IMR-90 (cell line): ENCODE data around the gene FOXO4.

Experiments
- CEBPB ChIP-seq: IDR thresholded peaks from 2 replicates; pipeline ENCODE4 v1.6.1; 2012; ENCODE audit warnings: low read depth, low read length, improper control_type of control experiment
- CTCF ChIP-seq: conservative IDR thresholded peaks from 2 replicates; pipeline ENCODE4 v1.5.1; 2012; ENCODE audit warnings: mild to moderate bottlenecking, low read depth, low read length, improper control_type of control experiment
- MAZ ChIP-seq: IDR thresholded peaks from 2 replicates; pipeline ENCODE4 v1.6.1; 2012; ENCODE audit warnings: low read depth, mild to moderate bottlenecking, low read length, improper control_type of control experiment, moderate library complexity, borderline replicate concordance
- MXI1 ChIP-seq: IDR thresholded peaks from 2 replicates; pipeline ENCODE4 v1.6.1; 2012; ENCODE audit warnings: low read depth, mild to moderate bottlenecking, low read length, moderate library complexity, borderline replicate concordance
- POLR2A ChIP-seq: IDR thresholded peaks from 2 replicates; pipeline ENCODE4 v1.6.1; 2012; ENCODE audit warnings: mild to moderate bottlenecking, low read depth, low read length
- RCOR1 ChIP-seq: IDR thresholded peaks from 2 replicates; pipeline ENCODE4 v1.6.1; 2012; ENCODE audit warnings: mild to moderate bottlenecking, low read length, improper control_type of control experiment; ENCODE audit not compliant: insufficient replicate concordance

GRCh38 chrX:71151366-71151765 lies 55.7 kb downstream of the FOXO4 start:
- no peak for TF ChIP-seq POLR2A
- TF ChIP-seq CEBPB = no peak
- no peak for TF ChIP-seq CTCF
- TF ChIP-seq MXI1 = no peak
- no peak for TF ChIP-seq MAZ
- TF ChIP-seq RCOR1 = no peak
